ENCODE data around the gene NPEPL1. TPM values are rescaled to one million over a fixed set of nuclear protein-coding genes. Genes with fewer than 3 reads are reported as not detected.

Gene NPEPL1
- total RNA-seq, 2 donors from 2014 or later, result 14.7 to 20.6 TPM

DNA sequence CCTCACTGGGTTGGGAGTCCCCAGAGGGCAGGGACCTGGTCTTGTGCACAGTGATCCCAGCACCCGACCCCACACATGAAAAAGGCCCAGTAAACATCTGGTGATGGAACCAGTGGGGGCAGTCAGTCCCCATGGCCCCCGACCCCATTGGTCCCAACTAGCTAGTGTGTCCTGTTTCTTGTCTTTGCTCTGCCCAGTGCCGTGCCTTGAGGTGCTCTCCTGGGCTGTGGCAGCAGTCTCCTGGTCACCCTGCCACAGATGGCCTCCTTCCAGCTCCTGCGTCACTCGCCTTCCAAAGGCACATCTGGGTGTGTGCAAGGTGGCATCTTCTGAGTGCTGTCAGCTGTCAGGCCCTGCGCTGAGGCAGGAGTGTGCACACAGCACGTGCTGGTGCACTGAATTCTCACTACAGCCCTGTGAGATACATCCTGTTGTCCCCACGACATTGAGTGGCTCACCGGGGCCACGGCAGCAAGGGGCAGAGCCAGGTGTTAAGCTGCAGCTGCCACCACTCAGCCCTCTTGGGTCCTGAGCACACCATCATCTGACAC is 3.9 kb downstream of the NPEPL1 start:
- Histone ChIP-seq H3K36me3 (no peaks in the 10 kb centered on the region), H3K4me3 (no peak overlapping the region), H3K9me3 (no peaks in the 10 kb centered on the region), H3K27me3 (no peaks in the 10 kb centered on the region), H3K27ac (no peak overlapping the region), H3K4me1 (peaks cover 8% of the 10 kb centered on the region), H3K9ac (ENCODE audit: low read depth in 2 of 2, low read length in 2 of 2) (no peak overlapping the region)
- intact Hi-C loops (cut with DNase I), result loop anchor here (10.0 kb wide), 1 partner anchor 212 kb away; no protein-coding TSS in a partner anchor
- DNase-seq, result no peak
- no peak for TF ChIP-seq CTCF (IDR thresholded peaks at IDR 0.05)

DNA sequence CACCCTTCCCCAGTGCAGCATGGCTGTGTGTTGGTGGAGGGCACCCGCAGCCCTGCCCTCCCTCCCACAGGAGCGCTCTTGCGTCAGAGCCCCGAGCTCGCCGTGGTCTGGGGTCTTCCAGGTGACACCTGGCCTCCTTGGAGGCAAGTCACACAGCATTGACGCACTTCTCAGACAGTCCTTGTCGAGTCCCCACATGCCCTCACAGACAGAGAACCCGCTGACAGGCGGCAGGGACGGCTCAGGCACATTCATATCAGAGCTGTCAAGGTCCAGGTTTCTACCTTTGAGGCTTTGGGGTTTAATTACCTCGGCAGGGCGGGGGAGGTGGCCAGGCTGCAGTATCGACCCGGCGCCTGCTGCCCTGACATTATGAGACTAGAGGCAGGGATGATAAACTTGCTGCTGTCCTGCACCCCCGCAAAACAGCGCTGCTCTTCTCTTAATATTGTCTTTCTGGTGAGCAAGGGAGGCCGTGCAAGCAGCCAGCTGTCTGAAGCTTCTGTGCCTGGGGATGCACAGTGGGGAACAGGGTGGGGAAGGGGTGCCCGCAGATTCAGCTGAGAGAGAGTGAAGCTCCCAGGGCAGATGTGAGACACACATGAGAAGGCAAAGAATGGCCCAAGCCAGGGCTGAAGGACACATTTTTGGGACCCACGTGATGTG is 4.7 kb downstream of the NPEPL1 start:
- H3K27ac ChIP-seq, result no peak overlapping the region
- no peaks in the 10 kb centered on the region for H3K36me3 ChIP-seq
- H3K4me3 ChIP-seq, result no peak overlapping the region
- intact Hi-C loops (cut with DNase I), result loop anchor here (10.0 kb wide), 1 partner anchor 213 kb away; no protein-coding TSS in a partner anchor
- no peaks in the 10 kb centered on the region for H3K27me3 ChIP-seq
- H3K9me3 ChIP-seq, result no peaks in the 10 kb centered on the region
- DNase-seq, result no peak
- H3K9ac ChIP-seq (ENCODE audit: low read depth in 2 of 2, low read length in 2 of 2), result no peak overlapping the region
- TF ChIP-seq CTCF (IDR thresholded peaks at IDR 0.05), result no peak
- peaks cover 8% of the 10 kb centered on the region for H3K4me1 ChIP-seq

DNA sequence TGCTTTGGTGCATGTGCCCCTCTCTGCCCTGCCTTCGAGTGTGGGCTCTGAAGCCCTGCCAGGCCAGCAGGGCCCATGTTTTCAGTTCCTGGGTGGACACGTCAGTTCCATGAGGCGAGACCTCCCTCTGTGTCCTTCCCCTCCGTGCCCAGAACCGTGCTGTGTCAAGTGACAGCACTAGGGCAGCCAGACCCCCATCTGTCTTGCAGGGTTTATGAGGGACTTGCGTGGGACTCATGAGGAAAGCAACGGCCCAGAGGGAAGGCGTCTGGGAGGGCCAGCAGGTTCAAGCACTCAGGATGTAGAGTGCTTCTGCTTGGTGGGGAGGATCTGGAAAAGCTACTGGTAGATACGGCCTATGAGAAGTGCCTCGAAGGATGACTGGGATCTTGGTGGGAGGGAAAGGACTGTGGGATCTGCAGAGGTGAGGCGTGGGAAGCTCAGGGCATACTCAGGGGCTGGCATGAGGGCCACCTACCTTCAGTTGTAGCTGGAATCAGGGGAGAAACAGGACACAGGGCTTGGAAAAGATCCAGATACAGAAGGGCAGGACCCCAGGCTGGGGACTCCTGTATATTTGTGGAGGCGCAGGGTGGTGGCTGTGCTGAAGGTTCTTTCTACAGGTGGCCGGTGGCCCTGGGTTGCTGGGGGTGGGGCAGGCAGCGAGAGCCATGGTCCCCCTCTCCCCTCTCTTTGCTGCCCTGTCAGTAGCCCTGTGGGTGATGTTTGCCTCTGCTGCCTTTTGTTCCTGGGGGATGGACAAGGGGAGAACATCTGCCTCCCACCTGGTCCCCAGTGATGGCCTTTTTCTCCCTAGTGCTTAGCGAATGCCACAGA is 5.5 kb downstream of the NPEPL1 start:
- intact Hi-C loops (cut with DNase I), result loop anchor here (10.0 kb wide), 1 partner anchor 213 kb away; no protein-coding TSS in a partner anchor
- Histone ChIP-seq H3K27me3 (no peaks in the 10 kb centered on the region), H3K9ac (ENCODE audit: low read depth in 2 of 2, low read length in 2 of 2) (no peak overlapping the region), H3K36me3 (no peaks in the 10 kb centered on the region), H3K9me3 (no peaks in the 10 kb centered on the region), H3K4me1 (peaks cover 8% of the 10 kb centered on the region), H3K4me3 (no peak overlapping the region), H3K27ac (no peak overlapping the region)
- DNase-seq, result no peak
- TF ChIP-seq CTCF (IDR thresholded peaks at IDR 0.05), result no peak

GRCh38 chr20:58698741-58699622 is 6.4 kb downstream of the NPEPL1 start:
- no peak for TF ChIP-seq CTCF (IDR thresholded peaks at IDR 0.05)
- no peaks in the 10 kb centered on the region for H3K36me3 ChIP-seq
- no peak overlapping the region for H3K27ac ChIP-seq
- no peak for DNase-seq
- no peak overlapping the region for H3K9ac ChIP-seq (ENCODE audit: low read depth in 2 of 2, low read length in 2 of 2)
- no peak overlapping the region for H3K4me3 ChIP-seq
- H3K9me3 ChIP-seq, result no peaks in the 10 kb centered on the region
- no peaks in the 10 kb centered on the region for H3K27me3 ChIP-seq
- intact Hi-C loops (cut with DNase I), result loop anchor here (10.0 kb wide), 1 partner anchor 214 kb away; no protein-coding TSS in a partner anchor
- H3K4me1 ChIP-seq, result no peaks in the 10 kb centered on the region
